H1 (cell line): Measurements from ENCODE around the gene IQCC. TPM values are rescaled to one million over a fixed set of nuclear protein-coding genes. Genes with fewer than 3 reads are reported as not detected.

Experiments used
- CTCF ChIA-PET: fragments of 300-600 bp; sonication (Branson Sonifier 250); formaldehyde crosslinking; loops from one replicate; lab custom pipeline; 2021; ENCODE audit not compliant: partially characterized antibody; lab: Charles Lee
- POLR2A ChIA-PET: fragments of 300-600 bp; sonication (Branson Sonifier 250); formaldehyde crosslinking; loops from one replicate; lab custom pipeline; 2021; ENCODE audit warnings: inconsistent platforms; ENCODE audit not compliant: partially characterized antibody; lab: Charles Lee
- DNase-seq, 2 experiments: peaks; one replicate each; pipeline versions ENCODE4 v3.0.0 to v3.0.0-alpha.2; 2010 to 2022; ENCODE audit warnings: low spot score in 2 of 2, low read depth in 1 of 2, mixed read lengths in 1 of 2
- FAIRE-seq: peaks from 2 replicates; lab custom pipeline; 2011; peaks lifted over from hg19 to GRCh38; lab: Jason Lieb, UNC
- H2AFZ ChIP-seq: 2 replicates; pipeline ENCODE4 v1.8.1; 2012; ENCODE audit warnings: low read length, inconsistent platforms
- H2AK5ac ChIP-seq: 2 replicates; pipeline ENCODE4 v1.6.1; 2013; ENCODE audit warnings: low read depth, low read length
- H2BK120ac ChIP-seq: replicated peaks from 2 replicates; pipeline ENCODE3; 2013; ENCODE audit warnings: low read depth, low read length, inconsistent platforms
- H2BK12ac ChIP-seq: 2 replicates; pipeline ENCODE4 v1.6.1; 2013; ENCODE audit warnings: low read depth, low read length
- H2BK15ac ChIP-seq: 2 replicates; pipeline ENCODE4 v1.6.1; 2013; ENCODE audit warnings: low read length
- H2BK20ac ChIP-seq: 2 replicates; pipeline ENCODE4 v1.6.1; 2013; ENCODE audit warnings: low read length
- H2BK5ac ChIP-seq: 2 replicates; pipeline ENCODE4 v1.6.1; 2013; ENCODE audit warnings: low read depth, low read length
- H3K14ac ChIP-seq: 2 replicates; pipeline ENCODE4 v1.6.1; 2013; ENCODE audit warnings: inconsistent platforms; ENCODE audit not compliant: insufficient read length
- H3K18ac ChIP-seq: 2 replicates; pipeline ENCODE4 v1.6.1; 2013; ENCODE audit warnings: low read length; ENCODE audit errors: extremely low read depth
- H3K23ac ChIP-seq: 2 replicates; pipeline ENCODE4 v1.6.1; 2013; ENCODE audit warnings: inconsistent platforms; ENCODE audit not compliant: insufficient read length
- H3K23me2 ChIP-seq: 2 replicates; pipeline ENCODE4 v1.6.1; 2013; ENCODE audit warnings: low read depth, low read length
- H3K27ac ChIP-seq: 2 replicates; pipeline ENCODE4 v1.6.1; 2011; ENCODE audit warnings: low read depth, low read length, inconsistent platforms
- H3K27me3 ChIP-seq, 4 experiments: replicated peaks in 1 of 4; 1 replicate in 1 of 4; 2 replicates in 3 of 4; pipeline versions ENCODE4 v1.6.1 to v1.8.1; 2011 to 2013; ENCODE audit warnings: low read length in 3 of 4, mild to moderate bottlenecking in 3 of 4, inconsistent platforms in 2 of 4, mixed read lengths in 2 of 4, moderate library complexity in 1 of 4; ENCODE audit not compliant: control insufficient read depth in 3 of 4, insufficient read depth in 3 of 4; ENCODE audit errors: extremely low read depth in 1 of 4
- H3K36me3 ChIP-seq, 4 experiments: 2 replicates each; pipeline versions ENCODE4 v1.6.1 to v1.8.1; 2011 to 2013; ENCODE audit warnings: mild to moderate bottlenecking in 4 of 4, low read length in 3 of 4, moderate library complexity in 2 of 4, control low read depth in 1 of 4, inconsistent platforms in 1 of 4; ENCODE audit not compliant: insufficient read depth in 4 of 4, control insufficient read depth in 2 of 4
- H3K4ac ChIP-seq: replicated peaks from 2 replicates; pipeline ENCODE3; 2013; ENCODE audit warnings: low read length, low read depth, mixed read lengths, inconsistent platforms; ENCODE audit not compliant: insufficient read length
- H3K4me1 ChIP-seq, 4 experiments: replicated peaks in 1 of 4; 1 replicate in 1 of 4; 2 replicates in 3 of 4; pipeline versions ENCODE4 v1.6.1 to v1.8.1; 2011 to 2013; ENCODE audit warnings: low read length in 3 of 4, inconsistent platforms in 2 of 4, mixed read lengths in 1 of 4; ENCODE audit not compliant: insufficient read depth in 4 of 4, control insufficient read depth in 3 of 4
- H3K4me2 ChIP-seq, 2 experiments: 2 replicates each; pipeline versions ENCODE4 v1.6.1 to v1.8.1; 2011 to 2013; ENCODE audit warnings: low read depth in 2 of 2, low read length in 2 of 2, control low read depth in 1 of 2, inconsistent platforms in 1 of 2, mild to moderate bottlenecking in 1 of 2; ENCODE audit not compliant: insufficient read depth in 1 of 2
- H3K4me3 ChIP-seq, 4 experiments: fragments of 200-600, 300-600 bp in 1 of 4; sonication (generic), shearing (Covaris generic), sonication (Bioruptor Twin) in 1 of 4; 2 replicates each; pipeline versions ENCODE4 v1.5.1 to v1.8.1; 2011 to 2016; ENCODE audit warnings: low read length in 4 of 4, low read depth in 3 of 4, control low read depth in 2 of 4, inconsistent platforms in 2 of 4, mild to moderate bottlenecking in 2 of 4, mixed read lengths in 1 of 4, moderate library complexity in 1 of 4; ENCODE audit not compliant: insufficient read depth in 2 of 4; ENCODE audit errors: extremely low read depth in 1 of 4
- H3K56ac ChIP-seq: replicated peaks from 2 replicates; pipeline ENCODE3; 2013; ENCODE audit warnings: low read depth, mild to moderate bottlenecking, mixed read lengths, low read length, inconsistent platforms; ENCODE audit not compliant: insufficient read length
- H3K79me1 ChIP-seq: 2 replicates; pipeline ENCODE4 v1.6.1; 2013; ENCODE audit warnings: low read depth, low read length, control low read depth
- H3K79me2 ChIP-seq, 2 experiments: 2 replicates each; pipeline versions ENCODE4 v1.6.1 to v1.8.1; 2012 to 2013; ENCODE audit warnings: low read length in 2 of 2, mild to moderate bottlenecking in 2 of 2, inconsistent platforms in 1 of 2; ENCODE audit not compliant: insufficient read depth in 2 of 2, control insufficient read depth in 1 of 2
- H3K9ac ChIP-seq, 4 experiments: replicated peaks in 1 of 4; 1 replicate in 1 of 4; 2 replicates in 3 of 4; pipeline versions ENCODE4 v1.6.1 to v1.8.1; 2011 to 2013; ENCODE audit warnings: low read depth in 3 of 4, low read length in 3 of 4, control low read depth in 2 of 4, mild to moderate bottlenecking in 2 of 4, moderate library complexity in 2 of 4, inconsistent platforms in 1 of 4; ENCODE audit errors: extremely low read depth in 1 of 4
- H3K9me3 ChIP-seq, 2 experiments: 2 replicates each; pipeline versions ENCODE4 v1.6.1 to v1.8.1; 2012 to 2013; ENCODE audit warnings: mild to moderate bottlenecking in 2 of 2, moderate library complexity in 2 of 2, control low read depth in 1 of 2, inconsistent platforms in 1 of 2, low read depth in 1 of 2, low read length in 1 of 2, mixed read lengths in 1 of 2; ENCODE audit not compliant: insufficient read depth in 2 of 2
- H4K20me1 ChIP-seq, 2 experiments: replicated peaks in 1 of 2; 2 replicates each; pipeline versions ENCODE3 to v1.8.1; 2011 to 2013; ENCODE audit warnings: inconsistent platforms in 2 of 2, low read length in 2 of 2, mild to moderate bottlenecking in 1 of 2; ENCODE audit not compliant: insufficient read depth in 2 of 2, control insufficient read depth in 1 of 2
- H4K5ac ChIP-seq: 2 replicates; pipeline ENCODE4 v1.6.1; 2013; ENCODE audit warnings: low read length, low read depth, mixed read lengths, inconsistent platforms; ENCODE audit not compliant: insufficient read length
- H4K8ac ChIP-seq: 2 replicates; pipeline ENCODE4 v1.8.0; 2013; ENCODE audit warnings: mild to moderate bottlenecking, moderate library complexity, low read length, inconsistent platforms; ENCODE audit not compliant: insufficient read depth; ENCODE audit errors: extremely low read depth
- H4K91ac ChIP-seq: replicated peaks from 2 replicates; pipeline ENCODE3; 2013; ENCODE audit warnings: low read length, mixed read lengths, inconsistent platforms; ENCODE audit not compliant: insufficient read length
- BRCA1 ChIP-seq: IDR thresholded peaks from 2 replicates; pipeline ENCODE4 v1.6.1; 2012; ENCODE audit warnings: low read depth, low read length, improper control_type of control experiment
- EP300 ChIP-seq, 2 experiments: IDR thresholded peaks; 1 replicate in 1 of 2; 2 replicates in 1 of 2; pipeline ENCODE4 v1.6.1; 2011 to 2012; ENCODE audit warnings: low read depth in 2 of 2, low read length in 2 of 2, mild to moderate bottlenecking in 2 of 2, borderline replicate concordance in 1 of 2, inconsistent platforms in 1 of 2, moderate library complexity in 1 of 2
- EZH2 ChIP-seq: fragments of 200-600 bp; sonication (generic); IDR thresholded peaks from 2 replicates; pipeline ENCODE4 v1.7.1; 2012; ENCODE audit warnings: low read depth, mild to moderate bottlenecking, moderate library complexity, low read length, inconsistent platforms; ENCODE audit not compliant: severe bottlenecking
- GABPA ChIP-seq: IDR thresholded peaks from 2 replicates; pipeline ENCODE4 v1.6.1; 2011; ENCODE audit warnings: mild to moderate bottlenecking, low read length, moderate library complexity, borderline replicate concordance; ENCODE audit not compliant: insufficient read depth
- GTF2F1 ChIP-seq: IDR thresholded peaks from 2 replicates; pipeline ENCODE4 v1.6.1; 2012; ENCODE audit warnings: low read depth, low read length, improper control_type of control experiment, borderline replicate concordance
- JUND ChIP-seq: IDR thresholded peaks from 2 replicates; pipeline ENCODE4 v1.6.1; 2011; ENCODE audit warnings: mild to moderate bottlenecking, improper control_type of control experiment, low read length
- RAD21 ChIP-seq, 2 experiments: IDR thresholded peaks in 1 of 2; conservative IDR thresholded peaks in 1 of 2; 2 replicates each; pipeline ENCODE4 v1.6.1; 2011; ENCODE audit warnings: low read depth in 2 of 2, low read length in 2 of 2, improper control_type of control experiment in 1 of 2, inconsistent platforms in 1 of 2, mild to moderate bottlenecking in 1 of 2, moderate library complexity in 1 of 2
- RBBP5 ChIP-seq: IDR thresholded peaks from 2 replicates; pipeline ENCODE4 v1.7.1; 2012; ENCODE audit warnings: low read depth, mild to moderate bottlenecking, inconsistent platforms, low read length, moderate library complexity, borderline replicate concordance
- YY1 ChIP-seq: IDR thresholded peaks from 2 replicates; pipeline ENCODE4 v1.6.1; 2011; ENCODE audit warnings: low read depth, mild to moderate bottlenecking, low read length
- WGBS, 2 experiments: shearing (Covaris generic) in 1 of 2; methylation state at CpG; one replicate each; pipeline versions ENCODE4 v1.1.6 to v1.1.7; 2013 to 2015; ENCODE audit warnings: low lambda C conversion rate in 2 of 2, mixed read lengths in 2 of 2, inconsistent platforms in 1 of 2, low coverage in 1 of 2, missing lambda C conversion rate in 1 of 2; ENCODE audit not compliant: insufficient replicate concordance in 2 of 2, insufficient coverage in 1 of 2, insufficient read length in 1 of 2; ENCODE audit errors: extremely low coverage in 1 of 2, missing lambda C conversion rate in 1 of 2; 5-methylcytosine and 5-hydroxymethylcytosine counted together
- polyA plus RNA-seq, 7 experiments: library from polyadenylated mRNA; depleted of rRNA in 3 of 7; stranded (reverse) in 5 of 7; unstranded in 2 of 7; fragments of >200 nt in 5 of 7; fragments of 200-250 nt in 2 of 7; gene quantifications; 1 replicate in 5 of 7; 2 replicates in 1 of 7; 4 replicates in 1 of 7; pipeline versions ENCODE4 v1.2.1 to v1.2.3, GENCODE V29; 2011 to 2013; ENCODE audit warnings: missing spikeins in 2 of 7, mixed read lengths in 2 of 7
- total RNA-seq: library from RNA; stranded (reverse); fragmentation: NEBNext Ultra II Directional; extraction: Animal tissue kit (Norgen Biotek cat#: 25700); gene quantifications from 2 replicates; pipeline ENCODE4 v1.2.1, GENCODE V29; 2021
- TF ChIP-seq, protein P1 (sequence below): IDR thresholded peaks from 2 replicates; pipeline ENCODE4 v1.6.1; 2011; ENCODE audit warnings: low read length, improper control_type of control experiment
- TF ChIP-seq, protein P2 (sequence below): IDR thresholded peaks from 2 replicates; pipeline ENCODE4 v1.6.1; 2011; ENCODE audit warnings: low read depth, mild to moderate bottlenecking, low read length; ENCODE audit not compliant: insufficient read depth

The IQCC gene
- total and polyA plus RNA-seq, 2 of the 8 experiments (the other 6 are each of a cell fraction or from before 2014, with no cell fraction given) = 2.5 to 4.2 TPM

DNA sequence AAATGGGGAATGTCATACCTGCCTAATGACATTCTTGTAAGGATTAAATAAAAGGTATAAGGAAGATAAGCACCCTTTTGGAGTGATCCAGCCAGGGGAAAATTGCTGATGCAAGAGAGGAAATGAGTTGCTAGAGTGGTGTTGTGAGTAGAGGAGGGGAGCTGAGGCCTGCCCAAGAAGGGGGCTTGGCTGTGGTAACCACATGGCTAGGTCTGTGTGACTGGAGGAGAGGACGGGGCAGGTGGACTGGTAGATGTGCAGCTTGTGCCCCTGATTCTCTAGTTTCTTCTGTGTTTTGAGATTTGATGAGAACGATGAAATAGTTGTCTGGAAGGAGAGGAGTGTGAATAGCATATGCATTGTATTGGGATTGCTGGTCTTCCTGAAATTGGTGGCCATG, 19.4 kb upstream of the IQCC start:
- CTCF ChIA-PET = no interaction called here
- no peak overlapping the region for H4K8ac ChIP-seq
- H2AK5ac ChIP-seq = no peak overlapping the region
- no peak overlapping the region for H2BK12ac ChIP-seq
- no peak overlapping the region for H3K23ac ChIP-seq
- H3K36me3 ChIP-seq = peaks cover 36 to 77% (median 68%) of the 10 kb centered on the region in 4 experiments
- peaks cover 4 to 11% of the 10 kb centered on the region in 2 experiments for H4K20me1 ChIP-seq
- H3K9ac ChIP-seq = no peak overlapping the region
- no peak overlapping the region for H3K4ac ChIP-seq
- H2BK120ac ChIP-seq = no peak overlapping the region
- H3K4me3 ChIP-seq = no peak overlapping the region
- no peak overlapping the region for H2AFZ ChIP-seq
- H3K79me1 ChIP-seq = peaks cover 3% of the 10 kb centered on the region; the same call in 1 of the 2 replicates
- DNase-seq = no peak
- H3K56ac ChIP-seq = no peak overlapping the region
- H2BK15ac ChIP-seq = no peak overlapping the region; the same call in 1 of the 2 replicates
- H3K4me2 ChIP-seq = no peak overlapping the region
- no peak overlapping the region for H4K5ac ChIP-seq
- WGBS, 2 experiments = 93% methylated on average over 2 of the region's 2 CpGs; no CpG with 5 or more reads in 1 of the 2 experiments
- H3K4me1 ChIP-seq = no peaks in the 10 kb centered on the region; a peak in 2 of 7 replicates
- H3K27me3 ChIP-seq = no peaks in the 10 kb centered on the region
- H3K23me2 ChIP-seq = no peaks in the 10 kb centered on the region
- H3K14ac ChIP-seq = no peak overlapping the region
- H2BK20ac ChIP-seq = no peak overlapping the region
- no peak overlapping the region for H3K27ac ChIP-seq
- H3K9me3 ChIP-seq = no peaks in the 10 kb centered on the region
- no peak overlapping the region for H4K91ac ChIP-seq
- 0 out of 2 replicates have a peak overlapping the region, but pooled peaks have one; percentile 68 for H2BK5ac ChIP-seq
- POLR2A ChIA-PET = interaction anchor here (0.6 to 21.3 kb wide), 9 partner anchors 2 to 150 kb away, joined by 3 to 332 read pairs (median 3); partner anchors contain the start of genes CCDC28B, IQCC, MARCKSL1 and TXLNA
- H3K79me2 ChIP-seq = peaks cover 7 to 34% of the 10 kb centered on the region in 2 experiments
- FAIRE-seq = no peak
- no peak overlapping the region for H3K18ac ChIP-seq
- TF ChIP-seq RBBP5 (no peak), YY1 (no peak), BRCA1 (no peak), GABPA (no peak), RAD21 (IDR thresholded peaks at IDR 0.05 in 1 of 2, conservative IDR thresholded peaks at IDR 0.05 in 1 of 2; ENCODE audit: low read depth in 2 of 2, low read length in 2 of 2) (no peak), JUND (no peak), EP300 (IDR thresholded peaks at IDR 0.05; ENCODE audit: borderline replicate concordance in 1 of 2, low read depth in 2 of 2, low read length in 2 of 2) (no peak), GTF2F1 (no peak), EZH2 (no peak)
- TF ChIP-seq, protein P1, sequence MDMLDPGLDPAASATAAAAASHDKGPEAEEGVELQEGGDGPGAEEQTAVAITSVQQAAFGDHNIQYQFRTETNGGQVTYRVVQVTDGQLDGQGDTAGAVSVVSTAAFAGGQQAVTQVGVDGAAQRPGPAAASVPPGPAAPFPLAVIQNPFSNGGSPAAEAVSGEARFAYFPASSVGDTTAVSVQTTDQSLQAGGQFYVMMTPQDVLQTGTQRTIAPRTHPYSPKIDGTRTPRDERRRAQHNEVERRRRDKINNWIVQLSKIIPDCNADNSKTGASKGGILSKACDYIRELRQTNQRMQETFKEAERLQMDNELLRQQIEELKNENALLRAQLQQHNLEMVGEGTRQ = no peak
- TF ChIP-seq, protein P2, sequence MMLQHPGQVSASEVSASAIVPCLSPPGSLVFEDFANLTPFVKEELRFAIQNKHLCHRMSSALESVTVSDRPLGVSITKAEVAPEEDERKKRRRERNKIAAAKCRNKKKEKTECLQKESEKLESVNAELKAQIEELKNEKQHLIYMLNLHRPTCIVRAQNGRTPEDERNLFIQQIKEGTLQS = no peak
